ENCODE measurements around the gene GARNL3. TPM values are rescaled to one million over a fixed set of nuclear protein-coding genes. Genes with fewer than 3 reads are reported as not detected.

GARNL3 gene
- total and polyA plus RNA-seq, 2 donors (not counting 3 experiments of a cell fraction or from before 2014, with no cell fraction given): 1.4 to 8.3 TPM

DNA sequence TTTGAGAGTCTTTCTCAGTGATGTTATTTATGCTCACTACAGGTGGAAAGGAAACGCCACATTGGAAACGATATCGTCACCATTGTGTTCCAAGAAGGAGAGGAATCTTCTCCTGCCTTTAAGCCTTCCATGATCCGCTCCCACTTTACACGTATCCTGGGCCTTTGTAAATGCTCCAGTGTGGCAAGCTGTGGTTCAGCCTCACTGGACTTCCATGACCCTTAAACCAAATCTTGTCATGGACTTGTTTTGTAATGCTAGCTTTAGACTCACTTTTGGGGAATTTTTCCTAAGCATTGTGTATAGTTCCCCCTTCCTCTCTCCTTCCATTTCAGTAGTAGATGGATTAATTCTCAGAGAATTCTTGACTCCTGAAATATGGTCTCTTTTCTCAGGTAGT lies 71.5 kb downstream of the GARNL3 start:
- Histone ChIP-seq H3K79me2 (ENCODE audit: control insufficient read depth, insufficient read depth, low read length) (no peaks in the 10 kb centered on the region), H3K9me3 (replicated peaks; ENCODE audit: control insufficient read depth, insufficient read depth, low read length) (no peaks in the 10 kb centered on the region), H3K9me1 (replicated peaks; ENCODE audit: control insufficient read depth, extremely low read depth, insufficient read depth, low read length) (no peaks in the 10 kb centered on the region), H3K4me2 (ENCODE audit: insufficient read depth, low read length) (peak overlapping the region; percentile 86), H4K20me1 (replicated peaks; ENCODE audit: control insufficient read depth, extremely low read depth, insufficient read depth, low read length) (no peaks in the 10 kb centered on the region), H3K9ac (replicated peaks; ENCODE audit: extremely low read depth, insufficient read depth, low read length) (peak overlapping the region; percentile 47), H3K4me3 (replicated peaks in 1 of 3; ENCODE audit: insufficient read depth in 1 of 3, low read depth in 1 of 3, low read length in 3 of 3) (no peak overlapping the region), H3K4me1 (ENCODE audit: control insufficient read depth, extremely low read depth, insufficient read depth, low read length) (peaks cover 39% of the 10 kb centered on the region), H3K27ac (ENCODE audit: insufficient read depth, low read depth, low read length) (peak overlapping the region; percentile 99), H2AFZ (ENCODE audit: low read depth, low read length) (no peak overlapping the region), H3K36me3 (ENCODE audit: control insufficient read depth in 2 of 2, extremely low read depth in 1 of 2, insufficient read depth in 2 of 2, low read length in 2 of 2) (no peaks in the 10 kb centered on the region), H3K27me3 (ENCODE audit: control insufficient read depth in 2 of 2, insufficient read depth in 2 of 2, low read length in 2 of 2) (no peaks in the 10 kb centered on the region)
- TF ChIP-seq MYC (IDR thresholded peaks at IDR 0.05; ENCODE audit: low read depth, low read length) (no peak), GATA2 (IDR thresholded peaks at IDR 0.05; ENCODE audit: insufficient read depth, insufficient read length, low read depth, low read length) (no peak), POLR2A (IDR thresholded peaks at IDR 0.05; ENCODE audit: low read depth, low read length) (no peak), JUN (IDR thresholded peaks at IDR 0.05; ENCODE audit: borderline replicate concordance, insufficient read depth, insufficient read length, low read depth) (no peak), FOS (IDR thresholded peaks at IDR 0.05; ENCODE audit: borderline replicate concordance, insufficient read depth, low read length) (no peak), EZH2 (IDR thresholded peaks at IDR 0.05; ENCODE audit: borderline replicate concordance, low read depth, low read length, severe bottlenecking) (no peak), POLR2AphosphoS5 (IDR thresholded peaks at IDR 0.05; ENCODE audit: insufficient read depth, low read depth, low read length) (no peak)
- TF ChIP-seq, protein P1, sequence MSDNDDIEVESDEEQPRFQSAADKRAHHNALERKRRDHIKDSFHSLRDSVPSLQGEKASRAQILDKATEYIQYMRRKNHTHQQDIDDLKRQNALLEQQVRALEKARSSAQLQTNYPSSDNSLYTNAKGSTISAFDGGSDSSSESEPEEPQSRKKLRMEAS (IDR thresholded peaks at IDR 0.05; ENCODE audit: insufficient read depth, insufficient read length): no peak
- ChIA-PET CTCF (interaction anchor here (2.2 to 2.3 kb wide), 2 partner anchors 10 to 122 kb away, joined by 7 to 13 read pairs; no protein-coding TSS in a partner anchor), POLR2A (no interaction called here)
- DNase-seq (ENCODE audit: low read depth, low spot score) (peak; percentile 18), FAIRE-seq (no peak)
- dilution Hi-C loops (cut with MboI; ENCODE audit: extremely low pct_ligation_motif_present, low sequenced_read_pairs) (no loop called here), intact Hi-C loops (cut with micrococcal nuclease) (loop anchor here (2.0 kb wide), 2 partner anchors 25 to 287 kb away; no protein-coding TSS in a partner anchor)
- BruUV-seq (replicated peaks): no TSS peak
